ENCODE results near the gene CNOT3.

CNOT3 gene

GRCh38 chr19:54203151-54203611 is 65.6 kb downstream of the CNOT3 start:
- no peak overlapping the region for H3K27ac ChIP-seq
- TF ChIP-seq CTCF (IDR thresholded peaks at IDR 0.05), result no peak
- H3K4me3 ChIP-seq (ENCODE audit: low read depth, low read length), result no peak overlapping the region
- H3K4me1 ChIP-seq, result peaks cover 13% of the 10 kb centered on the region
- peaks cover 48% of the 10 kb centered on the region for H3K79me2 ChIP-seq
- H3K9me3 ChIP-seq (ENCODE audit: control insufficient read depth, low read length), result no peaks in the 10 kb centered on the region
- H2AFZ ChIP-seq, result no peak overlapping the region
- no peak overlapping the region for H3K4me2 ChIP-seq (ENCODE audit: low read length)
- no peak overlapping the region for H3K9ac ChIP-seq
- no peaks in the 10 kb centered on the region for H3K27me3 ChIP-seq (ENCODE audit: control insufficient read depth, insufficient read depth, low read length)
- no peaks in the 10 kb centered on the region for H3K36me3 ChIP-seq (ENCODE audit: control insufficient read depth, insufficient read depth, low read length)

- Histone ChIP-seq H3K36me3 (ENCODE audit: control insufficient read depth, insufficient read depth, low read length) (no peaks in the 10 kb centered on the region), H3K4me3 (ENCODE audit: low read depth, low read length) (no peak overlapping the region), H3K27ac (no peak overlapping the region), H3K27me3 (ENCODE audit: control insufficient read depth, insufficient read depth, low read length) (no peaks in the 10 kb centered on the region), H3K4me2 (ENCODE audit: low read length) (no peak overlapping the region), H3K9ac (no peak overlapping the region), H2AFZ (no peak overlapping the region), H3K9me3 (ENCODE audit: control insufficient read depth, low read length) (no peaks in the 10 kb centered on the region), H3K4me1 (peaks cover 13% of the 10 kb centered on the region), H3K79me2 (peaks cover 51% of the 10 kb centered on the region)
- no peak for TF ChIP-seq CTCF (IDR thresholded peaks at IDR 0.05)
These were observed 67.4 kb downstream of the CNOT3 start for GRCh38 chr19:54204767-54205468.

Measured in parathyroid adenoma (tissue), 2 donors.